Fibroblast of peridontal ligament (primary cell): ENCODE data around the gene DNAJB5.
"Not testable (repeated sequence)": the region's sequence is repeated elsewhere in the genome, so short reads cannot be mapped to it uniquely, and the experiment has no call there.

Experiments used
- DNase-seq: peaks from one replicate; pipeline ENCODE4 v3.0.0-alpha.2; 2010; ENCODE audit errors: extremely low read depth

The DNAJB5 gene

DNA sequence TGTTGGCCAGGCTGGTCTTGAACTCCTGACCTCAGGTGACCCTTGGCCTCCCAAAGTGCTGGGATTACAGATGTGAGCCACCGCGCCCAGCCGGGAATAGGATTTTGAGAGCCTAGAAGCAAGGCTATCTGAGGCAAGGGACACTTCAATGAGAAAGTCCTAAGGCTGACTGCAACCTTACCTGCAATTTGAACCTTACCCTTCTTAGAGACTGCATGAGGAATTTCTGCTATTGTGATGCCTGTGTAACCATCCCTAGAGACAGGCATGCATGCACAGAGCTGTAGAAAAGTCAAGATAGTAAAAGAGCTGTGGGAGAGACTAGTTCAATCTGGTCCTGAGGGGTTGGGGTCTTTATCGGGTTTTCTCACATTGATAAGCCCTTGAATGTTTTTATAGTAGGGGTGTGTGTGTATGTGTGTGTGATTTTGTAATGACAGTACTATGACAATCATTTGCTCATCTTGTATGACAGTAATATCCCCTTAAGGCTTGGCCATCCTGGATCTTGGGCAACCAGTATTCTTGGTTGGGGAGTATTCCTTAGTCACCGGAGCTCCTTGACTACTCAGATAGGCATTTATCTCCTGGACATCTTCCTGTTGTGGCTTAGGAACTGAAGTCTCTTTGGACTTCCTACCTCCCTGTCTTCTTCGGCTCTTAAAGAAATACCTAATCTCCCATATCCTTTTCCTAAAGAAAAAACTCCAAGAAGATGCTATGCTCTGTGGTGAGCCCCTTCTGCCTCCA is 11.2 kb downstream of the DNAJB5 start:
- DNase-seq = no peak

DNA sequence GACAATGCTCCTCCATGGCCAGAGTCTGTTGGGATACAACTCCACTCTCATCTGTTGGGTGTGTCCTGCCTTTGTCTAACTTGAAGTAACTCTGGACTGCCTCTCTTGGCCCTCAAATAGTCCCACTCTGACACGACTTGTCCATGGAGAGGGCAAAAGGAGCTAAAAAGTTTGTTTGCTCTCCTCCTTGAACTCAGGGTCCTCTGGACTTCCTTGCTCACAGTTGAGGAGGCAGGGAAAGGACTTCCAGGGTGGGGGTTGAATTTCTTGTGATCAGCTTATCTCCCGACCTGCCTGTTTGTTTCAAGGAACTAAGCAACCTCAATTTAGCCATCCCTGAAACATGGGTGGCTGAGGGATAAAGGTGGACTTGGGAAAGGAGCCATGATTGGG is 11.7 kb downstream of the DNAJB5 start:
- DNase-seq = no peak

DNA sequence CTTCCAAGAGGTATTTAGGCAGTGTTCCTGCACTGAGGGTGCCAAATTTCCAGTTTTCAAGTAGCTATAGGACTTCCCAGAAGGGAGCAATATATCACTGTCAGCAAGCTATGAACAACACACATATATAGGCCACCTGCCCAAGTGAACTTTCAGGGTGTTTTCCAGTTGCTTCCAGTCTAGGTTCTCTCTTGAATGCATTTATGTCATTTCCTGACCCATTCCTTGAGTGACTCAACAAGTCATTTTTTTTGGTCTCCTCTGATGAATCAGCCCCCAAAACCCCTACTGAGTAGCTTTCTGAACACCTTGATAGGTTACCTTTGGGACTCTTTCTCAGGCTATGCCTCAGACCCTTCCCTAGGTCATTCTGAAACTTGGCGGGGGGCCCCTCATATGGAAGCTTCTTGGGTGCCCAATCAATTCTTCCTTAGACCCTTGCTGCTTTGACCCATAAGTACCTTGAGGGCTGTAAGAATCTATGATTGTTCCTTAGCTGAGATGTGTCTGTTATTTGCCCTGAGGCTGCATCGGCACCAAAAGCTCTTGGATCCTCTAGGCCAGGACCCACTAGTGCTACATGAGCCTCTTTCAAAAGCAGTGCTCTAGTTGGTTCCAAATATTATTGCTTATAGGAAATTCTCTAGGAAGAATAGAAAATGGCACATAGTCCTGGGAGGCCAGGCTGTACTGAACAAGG is 12.4 kb downstream of the DNAJB5 start:
- no peak for DNase-seq

DNA sequence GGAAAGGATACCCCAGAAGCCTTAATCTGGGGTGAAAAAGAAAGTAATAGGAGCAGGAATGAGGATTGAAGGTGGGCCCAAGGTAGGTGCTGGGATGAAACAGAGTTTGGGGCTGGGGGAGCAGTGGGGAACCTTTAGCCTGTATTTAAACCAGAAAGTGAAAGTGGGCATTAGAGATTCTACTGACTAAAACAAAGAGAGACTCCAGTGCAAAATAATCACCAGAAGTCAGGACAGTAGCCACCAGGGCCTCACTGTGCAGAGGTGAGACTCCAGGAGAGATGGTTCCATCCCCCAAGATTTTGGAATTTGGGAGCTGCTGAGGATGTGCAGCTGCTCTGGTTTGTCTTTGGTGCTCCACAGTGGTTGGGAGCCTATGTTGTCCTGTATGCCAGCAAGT is 13.1 kb downstream of the DNAJB5 start:
- no peak for DNase-seq

DNA sequence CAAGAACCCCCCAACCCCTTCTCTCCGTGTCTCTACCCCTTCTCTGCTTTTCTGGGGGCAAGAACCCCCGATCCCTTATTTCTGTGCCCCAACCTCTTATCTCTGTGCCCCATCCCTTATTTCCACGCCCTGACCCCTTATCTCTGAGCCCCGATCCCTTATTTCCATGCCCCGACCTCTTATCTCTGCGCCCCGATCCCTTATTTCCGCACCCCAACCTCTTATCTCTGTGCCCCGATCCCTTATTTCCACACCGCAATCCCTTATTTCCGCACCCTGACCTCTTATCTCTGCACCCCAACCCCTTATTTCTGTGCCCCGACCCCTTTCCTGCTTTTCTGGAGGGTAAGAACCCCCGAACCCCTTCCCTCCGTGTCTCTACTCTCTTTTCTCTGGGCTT is 14.8 kb downstream of the DNAJB5 start:
- not testable (repeated sequence) for DNase-seq

GRCh38 chr9:35010351-35010958 is 20.9 kb downstream of the DNAJB5 start:
- no peak for DNase-seq

DNA sequence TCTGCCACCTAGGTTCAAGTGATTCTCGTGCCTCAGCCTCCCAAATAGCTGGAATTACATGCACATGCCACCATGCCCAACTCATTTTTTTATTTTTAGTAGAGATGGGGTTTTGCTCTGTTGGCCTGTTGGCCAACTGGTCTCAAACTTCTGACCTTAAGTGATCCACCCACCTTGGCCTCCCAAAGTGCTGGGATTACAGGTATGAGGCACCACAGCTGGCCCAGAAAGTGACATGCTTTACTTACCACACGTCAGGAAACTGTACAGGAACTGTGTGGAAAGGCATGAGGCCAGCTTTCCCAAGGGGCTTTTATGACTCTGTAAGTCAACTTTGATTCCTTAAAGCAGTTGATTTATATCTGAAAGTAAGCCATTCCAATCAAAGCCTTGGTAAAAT is 25.0 kb downstream of the DNAJB5 start:
- DNase-seq = no peak

DNA sequence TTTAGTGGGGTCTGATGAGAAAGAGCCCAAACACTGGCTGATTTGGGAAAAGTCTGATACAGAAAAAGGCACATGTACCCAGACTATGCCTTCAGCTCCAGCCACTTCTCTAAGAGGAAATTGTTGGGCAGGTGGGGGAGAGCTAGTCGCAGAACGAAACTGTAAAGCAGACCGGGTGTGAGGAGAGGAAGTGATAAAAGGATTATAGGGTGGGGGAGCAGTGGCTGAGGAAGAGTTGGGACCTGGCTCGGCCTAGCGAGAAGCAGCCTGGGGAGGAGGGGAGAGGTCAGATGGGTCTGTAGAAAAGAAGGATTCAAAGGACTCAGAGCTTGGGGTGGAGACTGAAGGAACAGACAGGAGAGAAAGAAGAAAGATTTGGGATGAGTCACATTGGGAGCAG is 33.9 kb downstream of the DNAJB5 start:
- not testable (repeated sequence) for DNase-seq

GRCh38 chr9:35026671-35027070 is 37.1 kb downstream of the DNAJB5 start:
- DNase-seq = no peak

GRCh38 chr9:35027374-35027773 is 37.8 kb downstream of the DNAJB5 start:
- no peak for DNase-seq

DNA sequence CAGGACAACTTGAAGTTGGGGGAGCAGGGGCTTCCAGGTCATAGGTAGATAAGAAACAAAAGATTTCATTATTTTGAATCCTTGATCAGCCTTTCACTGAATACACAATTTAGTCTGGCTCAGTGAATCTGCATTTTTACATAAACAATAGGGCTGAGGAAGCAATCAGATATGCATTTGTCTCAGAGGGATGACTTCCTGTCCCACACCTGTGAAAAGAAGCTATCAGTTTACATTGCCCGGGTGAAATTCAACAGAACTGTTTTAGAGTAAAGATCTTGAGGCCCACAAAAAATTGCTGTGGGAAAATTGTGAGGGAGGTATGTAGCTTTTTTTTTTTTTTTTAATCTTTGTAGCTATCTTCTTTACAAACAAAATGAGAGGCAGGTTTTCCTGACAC is 38.3 kb downstream of the DNAJB5 start:
- no peak for DNase-seq

DNA sequence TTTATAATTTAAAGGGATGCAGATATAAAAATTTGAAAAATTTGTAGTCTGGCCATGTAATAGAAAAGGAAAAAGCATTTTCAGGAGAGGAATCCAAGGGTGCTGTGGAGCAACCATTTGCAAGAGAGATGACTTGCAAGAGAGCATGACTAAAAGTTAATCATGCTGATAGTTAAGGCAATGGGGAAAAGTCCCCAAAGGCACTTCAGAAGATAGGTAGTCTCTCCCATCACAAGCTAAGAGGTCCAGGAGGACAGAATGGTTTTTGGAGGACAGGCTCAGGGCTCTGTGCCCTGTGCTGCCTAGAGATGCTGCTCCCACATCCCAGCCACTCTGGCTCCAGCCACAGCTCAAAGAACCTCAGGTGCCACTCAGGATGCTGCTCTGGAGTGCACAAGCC is 38.8 kb downstream of the DNAJB5 start:
- no peak for DNase-seq

DNA sequence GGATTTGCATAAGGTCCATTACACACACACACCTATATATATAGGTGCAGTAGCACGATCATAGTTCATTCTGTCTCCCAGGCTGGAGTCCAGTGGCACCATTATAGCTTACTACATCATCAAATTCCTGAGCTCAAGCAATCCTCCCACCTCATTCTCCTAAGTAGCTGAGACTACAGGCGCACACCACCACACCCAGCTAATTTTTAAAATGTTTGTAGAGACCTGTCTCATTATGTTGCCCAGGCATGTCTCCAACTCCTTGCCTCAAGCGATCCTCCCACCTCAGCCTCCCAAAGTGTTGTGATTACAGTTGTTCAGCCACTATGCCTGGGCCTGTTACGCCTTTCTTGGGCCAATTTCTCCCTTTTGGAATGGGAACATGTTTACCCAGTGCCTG is 39.7 kb downstream of the DNAJB5 start:
- no peak for DNase-seq

DNA sequence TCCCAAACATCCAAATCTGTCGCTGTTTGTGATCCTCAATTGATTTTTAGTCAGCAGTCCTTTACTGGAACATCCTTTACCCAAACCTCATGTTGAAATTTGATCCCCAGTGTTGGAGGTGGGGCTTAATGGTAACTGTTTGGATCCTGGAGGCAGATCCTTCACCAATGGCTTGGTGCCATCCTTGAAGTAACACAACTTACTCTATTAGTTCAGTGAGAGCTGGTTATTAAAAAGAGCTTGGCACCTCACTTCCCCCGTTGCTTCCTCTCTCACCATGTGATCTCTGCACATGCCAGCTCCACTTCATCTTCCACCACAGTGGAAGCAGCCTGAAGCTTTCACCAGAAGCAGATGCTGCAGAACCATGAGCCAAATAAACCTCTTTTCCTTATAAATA is 40.3 kb downstream of the DNAJB5 start:
- no peak for DNase-seq

DNA sequence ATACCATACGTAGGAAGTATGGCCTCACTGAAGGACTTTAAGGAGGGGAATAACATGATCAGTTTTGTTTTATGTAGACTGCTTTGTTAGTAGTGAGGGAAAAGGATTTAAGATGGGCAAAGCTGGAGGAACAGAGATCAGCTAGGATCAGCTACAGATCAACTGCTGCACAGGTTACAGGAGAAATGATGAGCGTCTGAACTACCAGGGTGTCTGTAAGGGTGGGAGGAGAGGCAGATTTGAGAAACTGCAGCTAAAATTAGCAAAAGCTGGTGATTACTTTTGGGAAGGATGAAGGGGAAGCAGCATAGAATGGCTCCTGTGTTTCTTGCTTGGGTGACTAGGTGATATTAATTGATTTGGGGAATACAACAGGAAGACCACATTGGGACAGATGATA is 43.6 kb downstream of the DNAJB5 start:
- DNase-seq = no peak

GRCh38 chr9:35035851-35036701 is 46.5 kb downstream of the DNAJB5 start:
- DNase-seq = peak; percentile 31

DNA sequence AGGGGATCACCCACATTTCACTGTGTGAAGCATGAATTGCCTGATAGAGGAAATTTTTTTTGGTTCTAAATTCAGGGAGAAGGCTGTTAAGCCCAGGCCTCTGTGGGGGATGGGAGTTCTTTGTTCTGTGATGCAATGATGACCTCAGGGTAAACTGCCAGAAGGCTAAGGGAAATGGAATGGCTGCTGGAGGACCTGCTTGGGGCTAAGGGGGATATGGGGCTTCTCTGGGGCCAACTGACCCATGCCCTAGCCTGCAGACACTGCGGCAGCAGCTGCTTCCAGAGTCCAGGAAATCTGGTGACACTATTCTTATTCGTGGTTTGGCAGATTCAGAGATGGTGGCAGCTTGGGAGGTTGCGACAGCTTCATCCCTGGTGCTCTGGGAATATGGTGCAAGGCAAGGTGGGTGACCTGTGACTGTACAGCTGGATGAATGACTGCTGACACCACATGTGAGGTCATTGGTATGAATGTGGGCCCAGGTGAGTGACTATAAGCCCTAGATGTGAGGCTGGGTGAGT is 52.6 kb downstream of the DNAJB5 start:
- peak; percentile 38 for DNase-seq

DNA sequence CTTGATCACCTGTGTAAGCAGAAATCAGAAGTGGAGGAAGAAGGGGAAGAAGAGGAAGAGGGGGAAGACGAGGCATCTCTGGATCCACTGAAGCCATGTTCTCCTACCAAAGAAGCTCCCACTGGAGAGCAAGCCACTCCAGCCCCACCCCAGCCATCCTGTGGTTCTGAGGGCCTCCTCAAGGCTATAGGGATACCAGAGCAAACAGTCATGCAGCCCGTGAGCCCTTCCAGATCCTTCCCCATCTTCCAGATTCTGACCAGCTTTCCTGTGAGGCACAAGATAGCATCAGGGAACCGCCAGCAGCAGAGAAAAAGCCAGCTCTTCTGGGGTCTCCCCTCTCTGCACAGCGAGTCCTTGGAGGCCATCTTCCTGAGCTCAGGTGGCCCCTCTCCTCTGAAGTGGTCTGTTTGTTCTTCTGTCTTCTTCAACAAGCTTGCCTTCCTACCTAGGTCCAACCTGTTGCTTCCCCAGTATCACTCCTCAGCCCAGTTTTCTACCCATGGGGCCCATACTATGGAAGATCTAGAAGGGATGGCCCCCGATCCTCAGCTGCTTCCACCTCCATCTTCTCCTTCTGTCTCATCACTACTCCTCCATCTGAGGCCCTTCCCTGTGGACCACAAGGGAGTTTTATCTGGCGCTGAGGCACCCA is 53.5 kb downstream of the DNAJB5 start:
- DNase-seq = no peak

GRCh38 chr9:35044071-35044470 is 54.5 kb downstream of the DNAJB5 start:
- no peak for DNase-seq
